SK-N-SH (cell line): Measurements from ENCODE around the gene CARTPT.

Experiments used
- CTCF ChIP-seq: fragments of 200-600 bp; sonication (generic); IDR thresholded peaks from 2 replicates; pipeline ENCODE4 v1.6.1; 2017; ENCODE audit warnings: antibody characterized with exemption, mild to moderate bottlenecking, moderate library complexity
- EZH2phosphoT487 ChIP-seq: fragments of 200-600 bp; sonication (generic); IDR thresholded peaks from 2 replicates; pipeline ENCODE4 v1.6.1; 2017; ENCODE audit warnings: low read depth, mixed run types, mild to moderate bottlenecking, antibody characterized with exemption, moderate library complexity, borderline replicate concordance
- NFIC ChIP-seq: IDR thresholded peaks from 2 replicates; pipeline ENCODE4 v1.4.0; 2012; ENCODE audit warnings: borderline replicate concordance
- ZBTB33 ChIP-seq: IDR thresholded peaks from 2 replicates; pipeline ENCODE4 v1.4.0; 2012; ENCODE audit warnings: low read depth, borderline replicate concordance

GRCh38 chr5:71738662-71739361 lies 19.7 kb downstream of the CARTPT start:
- TF ChIP-seq NFIC (no peak), EZH2phosphoT487 (no peak), CTCF (no peak), ZBTB33 (no peak)
